Stimulated activated CD8-positive, alpha-beta memory T cell treated with anti-CD3 and anti-CD28 coated beads, Interleukin-4, amount 100 ng/mL, for 48 hours (primary cell): ENCODE data around the gene CADM3.

Experiments
- DNase-seq: peaks from one replicate; pipeline ENCODE4 v3.0.0-alpha.2; 2020

Gene CADM3

DNA sequence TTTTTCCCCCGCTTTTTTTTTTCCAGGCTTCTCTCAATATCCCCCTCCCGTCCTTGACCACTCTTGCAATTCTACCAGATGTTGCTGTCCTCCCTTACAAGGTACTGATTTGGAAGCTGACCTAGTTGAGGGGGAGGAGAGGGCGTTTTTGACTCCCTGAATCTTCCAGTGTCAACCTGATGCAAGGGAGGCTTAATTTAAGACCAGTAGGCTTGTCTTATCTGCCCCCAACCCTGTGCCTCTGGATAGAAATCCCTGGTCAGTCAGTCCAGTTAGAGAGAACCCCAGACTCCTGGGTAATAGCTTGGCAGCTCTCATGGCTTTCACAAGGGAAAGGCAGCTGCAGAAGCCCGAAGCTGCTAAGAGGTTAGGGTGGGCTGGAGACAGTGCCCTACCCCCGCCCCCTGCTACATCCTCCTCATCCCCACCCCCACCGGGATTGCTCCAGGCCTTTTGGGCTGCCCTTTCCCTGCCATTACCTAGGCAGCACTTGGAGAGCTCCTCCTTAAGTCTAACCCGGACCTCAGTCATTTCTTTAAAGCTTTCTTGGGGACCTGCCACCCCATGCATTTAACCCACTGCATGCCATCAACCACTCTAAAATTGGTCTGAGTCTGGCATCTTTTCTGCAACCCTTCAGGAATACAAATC, 36.9 kb downstream of the CADM3 start:
- no peak for DNase-seq

DNA sequence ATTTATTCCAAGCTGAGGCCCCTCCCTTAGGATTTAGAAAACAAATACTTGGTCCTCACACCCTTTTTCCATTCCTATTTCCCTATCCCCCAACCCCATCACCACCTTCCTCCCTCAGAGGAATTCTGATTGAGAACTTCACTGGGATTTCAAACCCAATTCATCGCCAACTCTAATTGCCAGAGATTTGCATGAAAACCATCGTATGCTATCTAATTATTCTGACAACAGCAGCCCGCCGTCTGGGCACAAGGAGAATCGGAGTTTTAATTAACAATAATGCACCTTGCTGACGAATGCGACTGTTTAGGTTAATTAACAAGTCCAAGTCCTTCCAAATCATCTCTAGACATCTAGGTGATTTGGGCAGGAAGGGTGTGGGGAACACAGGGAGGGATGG, 37.6 kb downstream of the CADM3 start:
- no peak for DNase-seq

DNA sequence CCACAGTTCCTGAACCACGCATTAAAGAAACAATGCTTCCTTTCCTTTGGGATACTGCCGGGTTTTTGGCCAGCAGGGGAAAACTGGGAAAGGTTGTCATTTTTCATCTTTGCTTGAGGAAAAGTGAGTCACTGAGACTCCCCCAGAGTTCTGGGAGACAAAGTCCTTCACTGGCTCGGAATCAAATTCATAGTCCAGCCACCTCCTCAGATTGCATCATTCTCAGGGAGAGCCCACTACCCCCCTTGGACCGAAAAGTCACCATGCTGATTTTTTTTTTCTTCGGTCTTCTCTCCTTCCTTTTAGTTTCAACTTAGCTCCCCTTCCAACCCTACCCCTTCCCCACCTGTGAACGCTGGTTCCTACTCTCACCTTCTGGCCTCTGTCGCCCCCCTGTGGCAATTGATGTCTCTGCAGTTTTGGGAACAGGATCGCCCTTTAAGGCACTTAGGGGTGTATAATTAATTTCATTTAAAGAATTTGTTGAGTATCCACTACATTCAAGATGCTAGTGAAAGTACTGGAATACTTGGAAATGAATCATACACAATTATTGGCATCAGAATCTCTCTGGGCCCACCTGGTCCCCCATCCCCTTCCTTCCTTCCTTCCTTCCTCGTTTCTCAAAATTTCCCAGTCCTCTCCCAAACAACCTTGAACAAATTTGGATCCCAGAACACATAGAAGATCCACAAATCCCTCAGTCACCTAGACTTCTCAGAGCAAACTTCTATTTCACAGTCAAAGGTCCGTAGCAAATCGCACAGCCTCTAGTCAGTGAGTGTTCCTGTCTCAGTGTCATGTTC, 40.1 kb downstream of the CADM3 start:
- DNase-seq, result peak; percentile 77

DNA sequence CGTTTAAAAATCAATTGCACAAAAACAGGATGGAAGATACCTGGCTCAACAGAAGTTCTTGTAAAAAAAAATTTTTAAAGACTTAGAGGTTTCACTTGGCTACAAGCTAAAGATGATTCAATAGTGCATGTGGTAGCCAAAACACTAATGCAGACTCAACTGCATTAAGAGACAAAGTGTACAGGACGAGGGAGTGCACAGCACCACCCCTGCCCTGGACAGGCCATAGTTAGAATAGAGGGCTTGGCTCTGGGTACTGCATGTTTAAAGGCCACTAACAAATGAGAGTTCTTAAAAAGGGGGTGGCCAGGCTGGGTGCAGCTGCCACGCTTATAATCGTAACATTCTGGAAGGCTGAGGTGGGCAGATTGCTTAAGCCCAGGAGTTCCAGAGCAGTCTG, 41.2 kb downstream of the CADM3 start:
- DNase-seq, result no peak

DNA sequence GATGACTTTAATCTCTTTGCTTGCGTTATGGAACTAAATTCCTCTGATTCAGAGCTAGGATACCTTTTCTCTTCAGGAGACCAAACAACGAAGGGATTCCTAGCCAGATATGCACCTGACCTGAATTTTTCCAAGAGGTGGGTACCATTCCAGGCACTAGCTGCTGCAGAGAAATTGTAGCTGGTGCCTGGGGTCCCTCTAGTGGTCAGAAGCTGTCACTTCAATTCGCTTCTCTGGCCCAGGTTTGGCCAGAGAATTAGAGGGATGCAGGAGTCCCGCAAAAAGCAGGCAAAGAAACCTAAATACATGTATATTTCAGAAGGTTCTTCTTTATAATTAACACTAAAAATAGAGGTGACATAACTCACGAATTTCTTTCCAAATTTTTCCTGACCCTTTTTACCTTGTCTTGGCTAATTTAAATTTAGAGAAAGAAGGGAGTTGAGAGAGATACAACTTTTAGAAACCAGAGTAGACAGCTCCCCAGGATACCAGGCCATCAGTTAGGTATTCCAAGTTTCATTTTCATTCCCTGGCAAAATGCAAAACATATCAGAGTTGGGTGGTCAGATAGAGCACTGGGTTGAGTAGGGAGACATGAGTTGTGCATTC, 42.8 kb downstream of the CADM3 start:
- peak; percentile 56 for DNase-seq

DNA sequence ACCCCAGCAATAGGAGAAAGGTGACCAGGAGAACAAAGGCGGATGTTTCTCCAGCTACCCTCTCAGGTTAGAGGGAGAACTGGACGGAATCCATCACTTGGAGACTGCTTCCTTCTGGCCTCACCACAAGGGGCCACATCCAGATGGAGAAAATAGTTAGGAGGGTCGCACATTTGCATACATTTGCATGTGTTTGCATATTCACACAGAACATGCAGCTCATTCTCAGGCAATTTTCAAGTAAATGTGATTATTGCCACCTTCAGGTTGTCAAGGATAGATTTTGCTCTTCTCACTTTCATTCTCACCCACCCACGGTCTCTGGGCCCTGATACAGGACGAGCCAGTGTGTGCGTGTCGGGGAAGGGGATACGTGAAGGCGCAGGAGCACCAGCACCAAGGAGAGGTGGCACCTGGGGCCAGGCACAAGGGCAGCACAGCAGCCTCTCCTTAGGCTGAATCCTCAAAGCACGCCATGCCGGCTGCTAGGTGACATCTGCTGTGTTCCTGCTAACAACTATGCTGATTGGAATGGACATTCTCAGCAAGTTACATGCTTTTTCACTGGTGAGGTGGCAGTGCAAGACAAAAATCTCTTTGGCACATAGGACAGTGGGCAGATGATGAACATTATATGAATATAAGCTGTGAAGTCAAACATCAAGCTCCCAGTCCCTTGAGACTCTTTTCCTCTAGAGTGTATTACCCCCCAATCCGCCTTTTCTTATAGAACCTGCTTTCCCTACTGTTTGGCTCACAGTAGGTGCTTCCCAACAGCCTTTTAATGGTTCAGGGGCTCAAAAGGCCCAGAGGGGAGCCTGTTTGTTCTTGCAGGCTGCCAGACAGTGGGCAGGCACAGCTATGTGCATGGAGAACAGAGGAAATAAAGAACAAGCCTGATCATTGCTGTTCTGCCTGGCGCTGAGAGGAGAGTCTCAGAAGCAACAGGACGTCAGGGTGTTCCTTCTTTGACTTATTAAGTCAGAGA, 47.5 kb downstream of the CADM3 start:
- DNase-seq, result no peak

DNA sequence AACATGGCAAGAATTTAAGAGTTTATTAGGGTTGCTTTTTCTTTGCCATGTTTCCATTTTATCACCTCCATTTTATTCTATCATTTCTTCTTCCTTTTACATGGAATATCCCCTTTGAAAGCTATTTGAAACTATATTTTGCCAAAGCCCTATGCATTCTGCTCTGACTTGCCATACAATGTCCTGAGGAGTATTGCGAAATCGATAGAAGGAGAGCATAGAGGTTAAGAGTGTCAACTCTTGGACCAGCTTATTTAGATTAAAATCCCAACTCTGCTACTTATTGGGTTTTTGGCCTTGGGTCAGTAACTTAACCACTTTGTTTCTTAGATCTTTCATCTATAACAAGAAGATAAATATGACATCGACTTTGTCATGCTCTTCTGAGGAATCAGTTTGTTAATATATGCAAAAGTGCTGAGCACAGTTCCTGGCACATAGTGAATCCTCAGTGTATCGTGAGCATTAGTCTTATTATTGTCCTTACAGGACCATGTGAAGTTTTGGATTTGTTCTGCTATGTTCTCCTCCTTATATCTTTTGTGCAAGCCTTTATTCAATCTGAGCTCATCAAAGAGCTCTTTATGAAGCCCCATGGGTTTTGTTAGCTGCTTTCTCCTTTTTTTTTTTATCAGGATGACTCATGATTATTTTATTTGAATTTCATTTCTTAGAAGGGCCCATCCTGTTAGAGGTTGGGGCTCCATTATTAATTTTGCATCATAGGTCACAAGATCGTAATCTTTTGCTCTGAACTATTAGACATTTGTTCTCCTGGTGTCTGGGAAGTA, 50.9 kb downstream of the CADM3 start:
- DNase-seq, result no peak

DNA sequence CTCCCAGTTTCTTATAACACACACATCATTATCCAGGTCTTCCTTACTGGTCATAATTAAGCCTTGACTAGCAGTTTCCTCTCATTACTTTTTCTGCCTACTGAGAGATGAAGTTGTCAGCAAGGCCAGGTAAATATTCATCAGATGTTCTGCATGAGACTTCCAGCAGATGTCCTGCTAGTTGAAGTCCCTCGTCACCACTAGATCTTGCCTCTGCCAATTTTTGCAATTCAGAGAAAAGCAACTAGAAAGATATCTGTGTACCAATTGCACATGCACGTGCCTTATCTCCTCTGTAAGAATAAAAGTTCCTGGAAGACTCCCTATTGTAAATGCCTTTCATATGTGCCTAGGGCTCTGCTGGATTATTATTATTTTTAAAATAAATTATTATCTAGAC, 51.6 kb downstream of the CADM3 start:
- DNase-seq, result no peak

DNA sequence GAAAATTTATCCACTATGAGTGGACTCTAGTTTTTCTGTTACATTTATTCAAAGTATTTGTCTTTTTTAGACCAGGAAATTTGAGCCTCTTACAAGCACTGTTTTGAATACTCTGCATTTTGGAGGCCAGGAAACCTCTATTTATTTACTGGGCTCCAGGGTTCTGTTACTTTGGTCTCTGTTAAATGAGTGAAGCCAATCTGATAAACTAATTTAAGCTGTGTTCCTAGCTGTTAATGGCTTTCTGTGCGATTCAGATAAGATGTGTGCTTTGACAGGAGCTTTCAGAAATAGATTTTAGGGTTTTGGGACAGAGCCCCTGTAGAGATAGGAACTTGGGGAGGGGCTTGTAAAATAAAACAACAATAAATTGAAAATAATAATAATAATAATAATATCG, 57.1 kb downstream of the CADM3 start:
- no peak for DNase-seq

DNA sequence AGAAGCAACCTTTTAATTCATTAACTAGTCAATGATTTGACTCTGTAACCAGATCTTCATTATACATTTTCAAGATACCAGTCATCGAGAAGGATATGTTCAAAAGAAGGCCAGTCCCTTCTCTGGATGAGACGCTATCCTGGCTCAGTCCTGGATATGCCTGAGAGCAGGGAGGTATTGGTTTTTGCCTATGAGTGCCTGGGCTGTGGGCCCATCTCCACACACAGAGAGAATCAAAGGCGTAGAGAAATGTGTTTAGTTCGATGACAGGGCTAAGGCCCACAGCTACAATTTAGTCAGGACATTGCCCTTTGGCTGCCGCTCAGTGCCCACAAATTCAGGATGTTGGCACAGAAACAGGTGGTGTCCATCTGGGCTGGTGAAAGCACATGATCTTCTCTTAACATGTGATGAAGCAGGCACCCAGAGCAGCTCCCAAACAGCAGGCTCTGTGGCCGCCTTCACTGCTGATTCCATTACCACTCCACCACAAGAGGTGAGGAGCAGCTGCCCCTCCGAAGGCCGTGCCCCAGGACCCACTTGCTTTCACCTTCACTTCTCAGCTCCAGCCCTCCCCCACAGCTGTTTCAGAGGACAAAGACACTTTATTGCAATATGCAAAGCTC, 58.0 kb downstream of the CADM3 start:
- no peak for DNase-seq

DNA sequence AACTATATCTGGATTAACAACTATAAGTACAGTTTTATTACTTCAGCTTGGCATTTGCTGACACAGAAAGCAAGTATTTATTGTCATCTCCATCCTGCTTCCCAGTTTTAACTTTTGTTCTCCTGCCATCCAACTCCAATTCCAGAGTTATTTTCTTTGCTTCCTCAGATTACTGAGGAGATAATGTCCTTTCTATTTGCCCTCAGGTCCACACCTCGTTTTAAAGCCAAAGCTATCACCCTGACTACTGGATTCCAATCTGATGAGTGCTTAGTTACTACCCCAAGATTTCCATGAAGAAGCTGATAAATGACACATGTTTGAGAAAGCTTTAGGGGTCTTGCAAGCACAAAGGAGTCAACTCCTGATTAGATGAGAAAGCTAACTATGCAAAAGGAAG, 58.5 kb downstream of the CADM3 start:
- no peak for DNase-seq

DNA sequence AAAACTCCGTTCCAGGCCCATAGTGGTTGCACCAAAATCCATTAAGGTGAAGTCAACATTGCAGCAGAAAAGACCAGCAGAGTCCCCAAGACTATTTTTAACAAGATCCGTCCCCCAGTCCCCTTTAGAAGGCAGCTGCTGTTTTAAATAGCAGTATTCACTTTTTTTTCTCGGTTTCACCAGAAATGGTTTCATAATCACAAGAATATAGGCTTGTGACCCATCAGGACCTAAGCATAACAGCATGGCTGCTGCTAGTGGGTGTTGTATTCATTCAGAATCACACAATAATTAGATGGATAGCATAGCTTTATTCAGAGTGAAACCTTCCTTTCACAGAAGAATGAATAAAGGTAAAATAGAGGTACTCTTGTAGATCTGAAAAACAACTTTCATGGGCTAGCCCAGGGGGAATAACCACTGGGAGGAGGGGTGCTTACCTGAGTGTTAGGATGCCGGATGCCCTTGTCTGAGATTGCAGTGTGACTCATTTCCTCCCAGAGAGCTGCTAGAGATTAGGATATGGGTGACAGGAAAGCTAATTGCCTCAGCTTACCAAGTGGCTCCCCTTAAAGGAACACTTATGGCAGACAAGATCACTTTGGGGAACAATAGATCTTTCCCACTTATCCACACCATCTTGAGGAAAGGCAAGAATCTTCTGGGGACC, 68.3 kb downstream of the CADM3 start:
- no peak for DNase-seq

DNA sequence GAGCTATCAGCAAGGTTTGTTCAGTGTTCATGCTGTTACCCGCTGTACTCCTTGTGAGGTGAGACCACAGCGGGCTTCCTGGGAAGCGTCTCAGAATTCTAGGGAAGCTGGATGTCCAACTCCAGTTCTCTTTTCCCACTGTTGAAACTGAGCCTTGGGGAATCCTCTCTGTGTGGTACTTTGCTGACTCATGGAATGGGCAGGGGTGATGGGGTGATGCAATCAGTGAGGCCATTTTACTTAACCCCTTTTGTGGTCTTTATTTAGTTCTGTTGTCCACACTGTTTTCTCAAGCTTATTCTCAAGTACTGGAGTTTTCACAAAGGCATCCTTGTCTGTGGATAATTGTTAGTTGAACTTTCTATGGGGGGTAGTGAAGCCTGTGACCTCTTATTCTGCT, 75.9 kb downstream of the CADM3 start:
- no peak for DNase-seq

DNA sequence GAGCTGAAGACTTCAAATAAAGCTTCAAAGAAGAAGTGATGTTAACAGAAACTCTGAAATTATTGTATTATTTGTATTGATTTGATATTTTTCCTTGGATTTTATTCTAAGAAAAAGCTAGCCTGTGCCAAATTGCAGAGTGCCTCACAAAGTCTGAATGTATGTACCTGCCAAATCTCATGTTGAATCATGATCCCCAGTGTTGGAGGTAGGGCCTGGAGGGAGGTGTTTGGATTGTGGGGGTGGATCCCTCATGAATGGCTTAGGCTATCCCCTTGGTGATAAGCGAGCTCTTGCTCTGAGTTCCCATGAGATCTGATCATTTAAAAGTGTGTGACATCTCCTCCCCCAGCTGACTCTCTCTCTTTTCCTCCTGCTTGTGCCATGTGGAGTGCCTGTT, 76.9 kb downstream of the CADM3 start:
- DNase-seq, result no peak

DNA sequence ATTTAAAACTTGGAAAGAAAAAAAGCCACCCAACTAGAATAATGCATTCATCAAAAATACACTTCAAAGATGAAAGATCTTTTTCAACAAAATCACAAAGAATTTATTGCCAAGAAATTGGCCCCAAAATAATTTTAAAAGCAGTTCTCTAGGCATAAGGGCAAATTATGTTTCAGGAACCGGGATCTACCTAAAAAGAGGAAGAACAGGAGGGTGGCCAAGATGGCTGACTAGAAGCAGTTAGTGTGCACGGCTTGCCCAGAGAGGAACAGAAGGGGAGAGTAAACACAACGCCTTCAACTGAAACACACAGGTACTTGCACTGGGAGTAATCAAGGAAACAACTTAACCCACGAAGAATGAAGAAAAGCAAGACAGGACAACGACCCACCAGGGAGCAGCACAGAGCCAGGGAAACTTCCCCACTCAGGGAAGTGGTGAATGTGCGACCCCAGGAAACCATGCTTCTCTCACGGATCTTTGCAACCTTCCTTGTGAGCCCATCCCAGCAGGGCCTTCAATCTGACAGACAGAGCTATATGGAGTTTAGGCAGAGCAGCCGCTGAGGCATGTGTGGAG, 79.3 kb downstream of the CADM3 start:
- no peak for DNase-seq
